Measurements from ENCODE around the gene ZMAT5. TPM values are rescaled to one million over a fixed set of nuclear protein-coding genes. Genes with fewer than 3 reads are reported as not detected.

The ZMAT5 gene
- total RNA-seq, 1 donor from 2014 or later, result 24.4 TPM

GRCh38 chr22:29767171-29768051, 604 bp upstream of the ZMAT5 start, which contains the start of gene UQCR10:
UQCR10 (plus strand) TSS chr22:29767369; CDS start chr22:29767399, 30 bp downstream.
- Mint-ChIP-seq H3K36me3 (ENCODE audit: low read depth, unreplicated experiment) (peaks cover 3% of the 10 kb centered on the region), H3K4me1 (ENCODE audit: low read depth, unreplicated experiment) (peaks cover 15% of the 10 kb centered on the region), H3K27me3 (ENCODE audit: low read depth, unreplicated experiment) (no peaks in the 10 kb centered on the region), H3K9me3 (ENCODE audit: unreplicated experiment) (no peaks in the 10 kb centered on the region), H3K4me3 (ENCODE audit: unreplicated experiment) (peak within 1 kb of the TSS; percentile 99), H3K27ac (ENCODE audit: unreplicated experiment) (peak within 1 kb of the TSS; percentile 99)
- H3K4me1 ChIP-seq (ENCODE audit: insufficient read depth, low read length), result peaks cover 18% of the 10 kb centered on the region
- FAIRE-seq (no peak), DNase-seq (ENCODE audit: low read depth) (peak; percentile 79)
- no peaks in the 10 kb centered on the region for H3K9me3 ChIP-seq (ENCODE audit: insufficient read depth, low read depth, low read length)
- H4K20me1 ChIP-seq (ENCODE audit: insufficient read depth, low read length), result peaks cover 18% of the 10 kb centered on the region
- no peak for TF ChIP-seq EZH2 (IDR thresholded peaks at IDR 0.05; ENCODE audit: insufficient read depth, low read length)
- no peak for TF ChIP-seq CTCF (IDR thresholded peaks at IDR 0.05; ENCODE audit: insufficient read depth, low read depth, low read length)
- H3K36me3 ChIP-seq (ENCODE audit: insufficient read depth, low read length), result peaks cover 17% of the 10 kb centered on the region
- H3K27me3 ChIP-seq (ENCODE audit: insufficient read depth, low read length), result no peaks in the 10 kb centered on the region
- peaks cover 35% of the 10 kb centered on the region for H3K79me2 ChIP-seq (ENCODE audit: insufficient read depth, low read length)
- H3K9ac ChIP-seq (ENCODE audit: low read length), result peak within 1 kb of the TSS; percentile 97
- H3K4me2 ChIP-seq (ENCODE audit: low read length), result peak within 1 kb of the TSS; percentile 95
- H3K27ac ChIP-seq (ENCODE audit: low read depth, low read length), result peak within 1 kb of the TSS; percentile 96
- H2AFZ ChIP-seq (ENCODE audit: low read depth, low read length), result peak within 1 kb of the TSS; percentile 100
- peak within 1 kb of the TSS; percentile 97 for H3K4me3 ChIP-seq (ENCODE audit: insufficient read depth, low read depth, low read length)

GRCh38 chr22:29765905-29766631, 739 bp downstream of the ZMAT5 start:
- H3K27me3 ChIP-seq (ENCODE audit: insufficient read depth, low read length), result no peaks in the 10 kb centered on the region
- Mint-ChIP-seq H3K4me1 (ENCODE audit: low read depth, unreplicated experiment) (peaks cover 11% of the 10 kb centered on the region), H3K9me3 (ENCODE audit: unreplicated experiment) (no peaks in the 10 kb centered on the region), H3K27ac (ENCODE audit: unreplicated experiment) (peak overlapping the region; percentile 99), H3K36me3 (ENCODE audit: low read depth, unreplicated experiment) (peaks cover 3% of the 10 kb centered on the region), H3K27me3 (ENCODE audit: low read depth, unreplicated experiment) (no peaks in the 10 kb centered on the region), H3K4me3 (ENCODE audit: unreplicated experiment) (peak overlapping the region; percentile 99)
- peak overlapping the region; percentile 97 for H3K4me3 ChIP-seq (ENCODE audit: insufficient read depth, low read depth, low read length)
- H3K79me2 ChIP-seq (ENCODE audit: insufficient read depth, low read length), result peaks cover 35% of the 10 kb centered on the region
- no peaks in the 10 kb centered on the region for H3K9me3 ChIP-seq (ENCODE audit: insufficient read depth, low read depth, low read length)
- peak overlapping the region; percentile 95 for H3K4me2 ChIP-seq (ENCODE audit: low read length)
- peak overlapping the region; percentile 97 for H3K9ac ChIP-seq (ENCODE audit: low read length)
- peak overlapping the region; percentile 100 for H2AFZ ChIP-seq (ENCODE audit: low read depth, low read length)
- peaks cover 18% of the 10 kb centered on the region for H4K20me1 ChIP-seq (ENCODE audit: insufficient read depth, low read length)
- peaks cover 17% of the 10 kb centered on the region for H3K36me3 ChIP-seq (ENCODE audit: insufficient read depth, low read length)
- no peak for FAIRE-seq
- H3K4me1 ChIP-seq (ENCODE audit: insufficient read depth, low read length), result peaks cover 17% of the 10 kb centered on the region
- TF ChIP-seq EZH2 (IDR thresholded peaks at IDR 0.05; ENCODE audit: insufficient read depth, low read length), result no peak
- TF ChIP-seq CTCF (IDR thresholded peaks at IDR 0.05; ENCODE audit: insufficient read depth, low read depth, low read length), result no peak
- DNase-seq (ENCODE audit: low read depth), result no peak
- H3K27ac ChIP-seq (ENCODE audit: low read depth, low read length), result peak overlapping the region; percentile 96

Measured in astrocyte (in vitro differentiated cells and primary cell).